RWPE2 (cell line): ENCODE data around the gene MYB.
"Not testable (repeated sequence)": the region's sequence is repeated elsewhere in the genome, so short reads cannot be mapped to it uniquely, and the experiment has no call there.

Source experiments
- ATAC-seq: fragments of 200-7000 bp; cut with Tn5 transposase; 3 replicates; pipeline ENCODE4 v1.9.1; 2021; ENCODE audit warnings: low read depth
- DNase-seq: peaks from one replicate; pipeline ENCODE4 v3.0.0-alpha.2; 2020; ENCODE audit warnings: low spot score
- H3K27ac ChIP-seq: fragments of 450-650 bp; 2 replicates; pipeline ENCODE4 v1.5.1; 2017; ENCODE audit warnings: mild to moderate bottlenecking; ENCODE audit not compliant: poor library complexity, severe bottlenecking
- H3K27me3 ChIP-seq: fragments of 250-450 bp; sonication (Bioruptor Pico); 2 replicates; pipeline ENCODE4 v1.5.1; 2021; ENCODE audit warnings: mild to moderate bottlenecking, moderate library complexity; ENCODE audit not compliant: insufficient read depth, poor library complexity, severe bottlenecking
- H3K36me3 ChIP-seq: fragments of 250-450 bp; sonication (Bioruptor Pico); 2 replicates; pipeline ENCODE4 v1.5.1; 2020; ENCODE audit warnings: low read depth, mild to moderate bottlenecking, moderate library complexity
- H3K4me1 ChIP-seq: fragments of 250-450 bp; sonication (Bioruptor Pico); 2 replicates; pipeline ENCODE4 v1.5.1; 2021; ENCODE audit warnings: mild to moderate bottlenecking, moderate library complexity; ENCODE audit not compliant: insufficient read depth, poor library complexity, severe bottlenecking
- H3K4me3 ChIP-seq: fragments of 250-450 bp; sonication (Bioruptor Pico); 2 replicates; pipeline ENCODE4 v1.5.1; 2021; ENCODE audit warnings: mild to moderate bottlenecking, moderate library complexity; ENCODE audit not compliant: severe bottlenecking
- H3K9me3 ChIP-seq: fragments of 250-450 bp; sonication (Bioruptor Pico); 2 replicates; pipeline ENCODE4 v1.5.1; 2021; ENCODE audit warnings: mild to moderate bottlenecking, moderate library complexity; ENCODE audit not compliant: severe bottlenecking
- TF ChIP-seq, protein P1 (sequence below): fragments of 450-650 bp; IDR thresholded peaks from one replicate; pipeline ENCODE4 v1.5.1; 2017; ENCODE audit warnings: mild to moderate bottlenecking, moderate library complexity; ENCODE audit not compliant: poor library complexity, severe bottlenecking

MYB gene

DNA sequence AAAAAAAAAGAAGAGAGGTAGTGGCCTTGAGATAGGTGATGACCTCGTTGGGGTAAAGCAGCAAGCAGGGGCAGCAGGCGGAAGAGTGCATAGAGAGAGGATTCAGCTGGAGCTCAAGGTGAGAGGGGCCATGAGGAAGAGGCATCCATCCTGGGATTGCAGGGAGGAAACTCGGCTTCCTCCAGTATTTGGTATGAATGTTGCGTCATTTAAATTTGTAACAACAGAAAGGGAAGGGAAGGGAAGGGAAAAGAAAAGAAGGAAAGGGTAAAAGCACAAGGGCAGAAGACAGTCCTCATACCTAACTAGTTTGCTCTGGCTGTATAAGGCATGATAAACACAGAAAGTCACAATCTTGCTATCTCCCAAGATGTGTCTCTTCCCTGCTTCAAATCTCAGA lies 39.9 kb upstream of the MYB start:
- no peaks in the 10 kb centered on the region for H3K27me3 ChIP-seq
- ATAC-seq (no peak), DNase-seq (no peak)
- no peaks in the 10 kb centered on the region for H3K9me3 ChIP-seq
- H3K27ac ChIP-seq, result no peak overlapping the region
- TF ChIP-seq, protein P1, sequence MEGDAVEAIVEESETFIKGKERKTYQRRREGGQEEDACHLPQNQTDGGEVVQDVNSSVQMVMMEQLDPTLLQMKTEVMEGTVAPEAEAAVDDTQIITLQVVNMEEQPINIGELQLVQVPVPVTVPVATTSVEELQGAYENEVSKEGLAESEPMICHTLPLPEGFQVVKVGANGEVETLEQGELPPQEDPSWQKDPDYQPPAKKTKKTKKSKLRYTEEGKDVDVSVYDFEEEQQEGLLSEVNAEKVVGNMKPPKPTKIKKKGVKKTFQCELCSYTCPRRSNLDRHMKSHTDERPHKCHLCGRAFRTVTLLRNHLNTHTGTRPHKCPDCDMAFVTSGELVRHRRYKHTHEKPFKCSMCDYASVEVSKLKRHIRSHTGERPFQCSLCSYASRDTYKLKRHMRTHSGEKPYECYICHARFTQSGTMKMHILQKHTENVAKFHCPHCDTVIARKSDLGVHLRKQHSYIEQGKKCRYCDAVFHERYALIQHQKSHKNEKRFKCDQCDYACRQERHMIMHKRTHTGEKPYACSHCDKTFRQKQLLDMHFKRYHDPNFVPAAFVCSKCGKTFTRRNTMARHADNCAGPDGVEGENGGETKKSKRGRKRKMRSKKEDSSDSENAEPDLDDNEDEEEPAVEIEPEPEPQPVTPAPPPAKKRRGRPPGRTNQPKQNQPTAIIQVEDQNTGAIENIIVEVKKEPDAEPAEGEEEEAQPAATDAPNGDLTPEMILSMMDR, result no peak
- H3K4me3 ChIP-seq, result no peak overlapping the region
- peaks cover 10% of the 10 kb centered on the region for H3K4me1 ChIP-seq
- H3K36me3 ChIP-seq, result no peaks in the 10 kb centered on the region

DNA sequence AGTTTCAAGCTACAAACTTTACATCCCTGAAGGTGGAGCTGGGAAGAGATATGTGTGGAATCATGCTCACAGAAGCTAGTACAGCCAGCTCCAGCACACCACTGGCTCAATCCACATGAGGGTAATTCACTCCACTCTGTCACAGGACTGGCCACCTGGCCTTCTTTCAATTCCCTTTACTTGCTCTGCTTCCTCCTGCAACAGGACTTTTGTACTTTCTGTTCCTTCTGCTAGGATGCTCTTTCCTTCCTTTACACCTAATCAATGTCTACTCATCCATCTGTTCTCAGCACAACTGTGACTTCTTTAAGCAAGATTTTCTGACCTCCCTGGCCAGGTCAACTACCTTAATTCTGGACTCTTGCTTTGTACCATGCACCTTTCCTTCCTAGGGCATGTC lies 39.4 kb upstream of the MYB start:
- H3K27me3 ChIP-seq, result no peaks in the 10 kb centered on the region
- no peak overlapping the region for H3K4me3 ChIP-seq
- TF ChIP-seq, protein P1, result no peak
- ATAC-seq, result no peak
- peaks cover 15% of the 10 kb centered on the region for H3K4me1 ChIP-seq
- DNase-seq, result no peak
- H3K27ac ChIP-seq, result no peak overlapping the region
- no peaks in the 10 kb centered on the region for H3K9me3 ChIP-seq
- no peaks in the 10 kb centered on the region for H3K36me3 ChIP-seq

DNA sequence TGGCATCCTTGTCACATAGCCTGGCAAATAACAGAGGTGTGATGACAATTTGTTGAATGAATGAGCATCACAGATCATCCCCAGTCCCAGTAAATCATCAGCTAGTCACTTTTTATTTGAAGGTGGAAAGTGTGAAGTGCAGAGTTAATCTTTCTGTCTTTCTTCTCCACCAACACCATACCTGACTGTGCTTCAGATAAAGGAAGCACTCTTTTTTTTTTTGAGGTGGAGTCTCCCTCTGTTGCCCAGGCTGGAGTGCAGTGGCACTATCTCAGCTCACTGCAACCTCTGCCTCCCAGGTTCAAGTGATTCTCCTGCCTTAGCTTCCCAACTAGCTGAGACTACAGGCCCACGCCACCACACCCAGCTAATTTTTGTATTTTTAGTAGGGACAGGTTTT lies 38.9 kb upstream of the MYB start:
- not testable (repeated sequence) for H3K36me3 ChIP-seq, ATAC-seq, H3K9me3 ChIP-seq, H3K27me3 ChIP-seq, H3K27ac ChIP-seq, DNase-seq, H3K4me3 ChIP-seq
- peaks cover 16% of the 10 kb centered on the region for H3K4me1 ChIP-seq

DNA sequence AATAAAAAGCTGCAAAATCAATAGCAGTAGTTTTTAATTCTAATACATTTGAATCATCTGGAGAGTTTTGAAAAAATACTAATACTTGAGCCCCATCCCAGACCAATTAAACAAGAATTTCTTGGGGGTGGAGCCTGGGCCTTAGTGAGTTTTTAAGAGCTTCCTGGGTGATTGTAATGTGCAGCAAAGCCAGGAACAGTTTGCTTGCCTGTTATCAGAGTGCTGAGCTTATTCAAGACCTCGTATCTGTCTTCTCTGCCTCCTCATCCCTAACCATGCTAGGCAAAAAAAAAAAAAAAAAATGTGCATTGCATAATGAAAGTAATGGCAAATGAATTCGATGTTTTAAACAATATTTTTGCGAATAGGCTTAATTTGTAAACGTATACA lies 36.4 kb upstream of the MYB start:
- DNase-seq, result no peak
- no peaks in the 10 kb centered on the region for H3K9me3 ChIP-seq
- no peaks in the 10 kb centered on the region for H3K27me3 ChIP-seq
- no peaks in the 10 kb centered on the region for H3K36me3 ChIP-seq
- no peak for ATAC-seq
- no peak overlapping the region for H3K27ac ChIP-seq
- peaks cover 16% of the 10 kb centered on the region for H3K4me1 ChIP-seq
- H3K4me3 ChIP-seq, result no peak overlapping the region
- TF ChIP-seq, protein P1, result no peak

DNA sequence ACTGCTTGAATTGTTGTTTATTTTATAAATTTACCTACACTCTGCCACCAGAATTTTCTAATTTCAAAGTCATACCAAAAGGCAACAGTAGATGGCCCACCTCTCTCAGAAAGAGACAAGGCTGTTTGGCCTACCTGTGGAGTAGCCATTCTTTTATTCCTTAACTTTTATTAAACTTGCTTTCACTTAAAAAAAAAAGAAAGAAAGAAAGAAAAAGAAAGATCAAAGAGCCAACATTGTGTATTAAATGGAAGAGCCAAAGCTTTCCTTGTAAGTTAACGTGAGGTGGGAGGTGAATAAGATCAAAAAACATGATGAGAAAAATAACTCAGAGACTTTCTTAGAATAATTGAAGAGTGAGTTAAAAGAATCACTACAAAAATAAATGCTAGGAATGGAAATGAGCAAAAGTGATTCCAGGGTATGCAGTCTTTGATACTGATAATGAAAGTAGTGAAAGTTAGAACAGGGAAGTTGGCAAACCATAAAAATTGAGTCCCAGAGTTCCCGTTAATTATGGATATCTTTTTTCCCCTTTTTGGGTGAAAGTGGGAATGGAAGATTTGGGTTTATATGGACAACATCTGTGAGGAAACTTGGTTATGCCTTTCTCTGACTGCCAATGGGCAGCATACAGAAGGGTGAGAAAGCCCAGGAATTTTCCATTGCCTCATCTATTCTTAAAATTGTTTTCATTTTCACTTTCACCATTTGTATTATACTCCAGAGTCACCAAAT lies 35.9 kb upstream of the MYB start:
- TF ChIP-seq, protein P1, result peak; percentile 77
- no peaks in the 10 kb centered on the region for H3K9me3 ChIP-seq
- ATAC-seq (no peak), DNase-seq (no peak)
- H3K4me3 ChIP-seq, result no peak overlapping the region
- no peaks in the 10 kb centered on the region for H3K27me3 ChIP-seq
- no peaks in the 10 kb centered on the region for H3K36me3 ChIP-seq
- H3K27ac ChIP-seq, result peak overlapping the region; percentile 38
- peaks cover 16% of the 10 kb centered on the region for H3K4me1 ChIP-seq
